Measurements from ENCODE around the gene SLC35F6.
"Not testable (repeated sequence)": the region's sequence is repeated elsewhere in the genome, so short reads cannot be mapped to it uniquely, and the experiment has no call there.

SLC35F6 gene

GRCh38 chr2:26786207-26787028 lies 22.3 kb downstream of the SLC35F6 start:
- DNase-seq = no peak

DNA sequence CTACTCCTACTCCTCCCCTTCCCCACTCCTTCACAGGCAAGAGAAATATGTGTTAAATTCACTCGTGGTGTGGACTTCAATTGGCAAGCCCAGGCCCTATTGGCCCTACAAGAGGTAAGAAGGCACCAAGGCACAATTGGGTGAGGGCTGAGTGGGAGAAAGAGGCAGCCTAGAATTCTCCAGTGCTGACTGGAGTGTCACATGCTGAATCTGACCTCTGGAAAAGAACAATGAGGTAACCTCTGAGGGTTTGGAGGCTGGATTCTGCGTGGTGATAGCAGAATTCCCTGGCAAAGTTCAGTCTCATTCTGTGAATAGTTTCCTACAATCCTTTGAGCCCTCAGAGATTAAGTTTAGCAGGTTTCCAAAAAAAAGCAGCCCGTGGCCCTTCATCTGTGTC lies 28.6 kb downstream of the SLC35F6 start:
- no peak for DNase-seq

DNA sequence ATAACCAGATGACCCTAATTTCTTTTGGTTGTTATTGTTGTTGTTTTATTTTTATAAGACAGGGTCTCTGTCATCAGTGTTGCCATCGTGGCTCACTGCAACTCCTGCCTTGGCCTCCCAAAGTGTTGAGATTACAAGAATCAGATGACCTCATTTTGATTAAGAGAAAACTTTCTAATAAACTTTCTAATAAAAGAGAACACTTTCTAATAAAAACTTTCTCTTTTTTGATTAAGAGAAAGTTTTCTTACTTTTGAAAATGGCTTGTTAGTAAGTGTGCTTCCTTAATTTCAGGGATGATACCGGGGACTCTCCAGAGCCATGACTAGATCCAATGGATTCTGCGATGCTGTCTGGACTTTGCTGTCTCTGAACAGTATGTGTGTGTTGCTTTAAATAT lies 29.4 kb downstream of the SLC35F6 start:
- DNase-seq = no peak

DNA sequence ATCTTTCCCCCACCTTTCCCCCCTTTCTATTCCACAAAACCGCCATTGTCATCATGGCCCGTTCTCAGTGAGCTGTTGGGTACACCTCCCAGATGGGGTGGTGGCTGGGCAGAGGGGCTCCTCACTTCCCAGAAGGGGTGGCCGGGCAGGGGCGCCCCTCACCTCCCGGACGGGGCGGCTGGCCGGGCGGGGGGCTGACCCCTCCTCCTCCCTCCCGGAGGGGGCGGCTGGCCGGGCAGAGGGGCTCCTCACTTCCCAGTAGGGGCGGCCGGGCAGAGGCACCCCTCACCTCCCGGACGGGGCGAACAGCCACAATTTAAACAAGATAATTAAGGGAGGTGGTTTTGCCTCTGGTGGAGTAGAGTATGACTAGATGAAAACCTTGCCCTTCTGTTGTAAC lies 31.1 kb downstream of the SLC35F6 start:
- not testable (repeated sequence) for DNase-seq

- no peak for DNase-seq
Observed at GRCh38 chr2:26801328-26801727, 37.2 kb downstream of the SLC35F6 start.

DNA sequence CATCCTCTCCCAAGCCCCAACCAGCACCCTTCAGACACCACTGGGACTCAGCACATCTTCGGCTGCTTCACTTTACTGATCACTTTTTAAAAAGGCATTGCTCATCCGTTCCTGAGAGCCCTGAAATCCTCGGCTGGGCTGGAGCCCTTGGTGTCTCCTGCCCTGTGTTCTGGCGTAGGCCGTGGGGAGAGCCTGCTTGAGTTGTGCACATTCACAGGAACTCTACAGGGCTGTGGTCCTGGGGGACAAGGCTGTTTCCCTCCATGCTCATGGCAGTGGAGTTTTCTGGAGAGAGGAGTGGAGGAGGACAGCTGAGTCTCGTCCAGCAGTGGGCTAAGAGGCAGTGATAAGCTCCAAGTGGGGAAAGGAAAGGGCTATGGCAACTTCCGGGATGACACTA lies 37.7 kb downstream of the SLC35F6 start:
- DNase-seq = no peak

DNA sequence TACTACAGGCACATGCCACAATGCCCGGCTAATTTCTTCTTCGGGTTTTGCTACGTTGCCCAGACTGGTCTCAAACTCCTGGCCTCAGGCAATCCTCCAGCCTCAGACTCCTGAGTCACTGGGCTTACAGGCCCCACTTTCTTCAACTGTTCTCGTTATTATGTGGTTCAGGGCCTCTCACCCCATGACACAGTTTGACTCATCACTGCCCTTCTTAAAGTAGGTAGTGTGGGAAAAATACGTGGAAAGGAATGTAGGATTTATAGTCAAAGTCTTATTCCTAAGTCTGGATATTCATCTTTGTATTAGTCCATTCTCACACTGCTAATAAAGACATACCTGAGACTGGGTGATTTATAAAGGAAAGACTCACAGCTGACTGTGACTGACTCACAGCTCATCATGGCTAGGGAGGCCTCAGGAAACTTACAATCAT lies 41.2 kb downstream of the SLC35F6 start:
- no peak for DNase-seq

GRCh38 chr2:26807788-26808460 lies 43.8 kb downstream of the SLC35F6 start:
- no peak for DNase-seq

- no peak for DNase-seq
Observed at GRCh38 chr2:26809211-26809610, 45.1 kb downstream of the SLC35F6 start.

- DNase-seq = no peak
Observed at GRCh38 chr2:26809876-26810577, 45.9 kb downstream of the SLC35F6 start.

DNA sequence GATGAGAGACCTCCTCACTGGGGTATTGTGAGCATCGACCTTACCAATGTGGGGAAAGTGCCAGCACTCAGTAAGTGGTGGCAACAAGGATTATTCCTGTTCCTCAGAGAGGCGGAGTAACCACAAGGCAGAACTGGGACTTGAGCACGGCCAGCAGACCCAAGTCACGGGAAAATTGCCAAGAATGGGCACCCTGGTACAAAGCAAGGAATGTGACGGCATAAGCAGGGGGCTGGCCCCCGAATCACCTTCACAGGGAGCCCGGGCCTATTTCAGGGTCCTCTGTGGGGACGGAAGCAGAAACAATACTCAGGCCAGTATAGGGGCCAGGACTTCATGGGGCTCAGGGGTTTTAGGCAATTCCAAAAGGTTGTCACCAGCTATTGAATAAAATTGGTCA lies 47.2 kb downstream of the SLC35F6 start:
- no peak for DNase-seq

- no peak for DNase-seq
Observed at GRCh38 chr2:26811791-26812694, 48.0 kb downstream of the SLC35F6 start.

DNA sequence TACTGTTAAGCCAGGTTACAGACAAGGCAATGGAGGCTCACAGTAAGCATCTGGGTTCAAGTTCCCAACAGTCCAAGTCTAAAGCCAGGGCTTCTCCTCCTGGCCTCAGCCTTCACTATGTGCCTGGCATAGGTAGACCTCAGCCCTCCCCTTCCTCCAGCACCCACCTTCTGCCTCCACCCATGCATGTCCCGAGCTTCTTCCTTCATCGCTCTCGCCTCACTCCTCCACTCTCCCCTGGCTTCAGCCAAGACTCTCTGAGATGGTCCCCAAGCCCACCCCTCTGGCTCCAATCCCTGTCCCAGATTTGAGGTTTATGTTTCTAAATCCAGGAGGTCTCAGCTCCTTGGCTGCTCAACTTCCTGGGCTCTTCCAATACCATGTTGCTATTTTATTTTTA lies 48.6 kb downstream of the SLC35F6 start:
- DNase-seq = no peak

- DNase-seq = not testable (repeated sequence)
Observed at GRCh38 chr2:26814072-26814765, 50.1 kb downstream of the SLC35F6 start.

DNA sequence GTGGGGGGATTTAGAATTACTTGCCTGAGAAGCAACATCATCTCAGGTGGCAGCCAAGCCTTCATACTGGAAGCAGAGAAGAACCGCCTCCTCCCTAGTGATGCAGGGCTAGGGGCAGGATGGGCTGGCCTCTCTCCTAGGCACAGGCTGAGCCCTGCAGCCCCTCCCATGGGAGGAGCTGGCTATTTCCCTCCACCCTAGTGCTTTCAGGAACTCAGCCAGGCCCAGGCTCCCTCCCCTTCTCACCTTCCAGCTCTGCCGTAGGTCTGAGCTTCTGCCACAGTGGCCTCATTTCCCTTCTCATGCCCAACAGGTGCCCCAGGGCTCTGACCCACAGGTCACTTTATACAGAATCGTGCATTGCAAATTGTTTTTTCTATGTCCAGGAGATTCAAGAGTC lies 52.8 kb downstream of the SLC35F6 start:
- no peak for DNase-seq

- DNase-seq = no peak
Observed at GRCh38 chr2:26818255-26818654, 54.2 kb downstream of the SLC35F6 start.

GRCh38 chr2:26818972-26819371 lies 54.9 kb downstream of the SLC35F6 start:
- DNase-seq = no peak

GRCh38 chr2:26820932-26821331 lies 56.8 kb downstream of the SLC35F6 start:
- no peak for DNase-seq

- no peak for DNase-seq
Observed at GRCh38 chr2:26822877-26823276, 58.8 kb downstream of the SLC35F6 start.
